CD4-positive, alpha-beta T cell (primary cell): ENCODE measurements around the gene ASS1. TPM values are rescaled to one million over a fixed set of nuclear protein-coding genes. Genes with fewer than 3 reads are reported as not detected.

Experiments
- ATAC-seq: fragments of 200-7000 bp; cut with Tn5 transposase; one replicate; pipeline ENCODE4 v1.10.0; 2022; ENCODE audit warnings: mild to moderate bottlenecking; ENCODE audit not compliant: poor library complexity
- CTCF ChIA-PET: fragments of 350-600 bp; sonication (Branson Sonifier 250); formaldehyde crosslinking; loops from one replicate; lab custom pipeline; 2021; ENCODE audit warnings: antibody characterized with exemption, inconsistent platforms; lab: Charles Lee
- POLR2A ChIA-PET: fragments of 350-600 bp; sonication (Branson Sonifier 250); formaldehyde crosslinking; loops from one replicate; lab custom pipeline; 2021; ENCODE audit warnings: antibody characterized with exemption, inconsistent platforms; lab: Charles Lee
- DNase-seq, 14 experiments: peaks; one replicate each; pipeline ENCODE4 v3.0.0-alpha.2; 2013 to 2020; ENCODE audit warnings: mixed read lengths in 2 of 14
- H3K27ac ChIP-seq, 2 donors: one replicate each; pipeline versions ENCODE4 v1.5.1 to v1.7.0; 2013; ENCODE audit warnings: low read length in 2 of 2, low read depth in 1 of 2, mild to moderate bottlenecking in 1 of 2
- H3K27me3 ChIP-seq, 2 experiments: 1 replicate in 1 of 2; 2 replicates in 1 of 2; pipeline versions ENCODE4 v1.6.1 to v1.7.0; 2013; ENCODE audit warnings: low read length in 2 of 2, control low read depth in 1 of 2, mild to moderate bottlenecking in 1 of 2, moderate library complexity in 1 of 2; ENCODE audit not compliant: insufficient read depth in 2 of 2, control insufficient read depth in 1 of 2
- H3K36me3 ChIP-seq: one replicate; pipeline ENCODE4 v1.6.1; 2013; ENCODE audit warnings: low read length, control low read depth; ENCODE audit not compliant: insufficient read depth
- H3K4me1 ChIP-seq: one replicate; pipeline ENCODE4 v1.6.1; 2013; ENCODE audit warnings: low read length, control low read depth; ENCODE audit not compliant: insufficient read depth
- H3K4me3 ChIP-seq: one replicate; pipeline ENCODE4 v1.5.1; 2013; ENCODE audit warnings: mild to moderate bottlenecking, low read length, moderate library complexity
- H3K9me3 ChIP-seq, 2 experiments: 1 replicate in 1 of 2; 2 replicates in 1 of 2; pipeline versions ENCODE4 v1.6.1 to v1.7.0; 2013; ENCODE audit warnings: low read length in 2 of 2, mild to moderate bottlenecking in 2 of 2, control low read depth in 1 of 2, moderate library complexity in 1 of 2; ENCODE audit not compliant: control insufficient read depth in 1 of 2, insufficient read depth in 1 of 2
- H3K27ac Mint-ChIP-seq: one replicate; pipeline ENCODE4 v1.8.0; 2020; ENCODE audit warnings: mixed read lengths
- H3K27me3 Mint-ChIP-seq: one replicate; pipeline ENCODE4 v1.8.0; 2021; ENCODE audit warnings: mixed read lengths
- H3K36me3 Mint-ChIP-seq: one replicate; pipeline ENCODE4 v1.8.0; 2021; ENCODE audit warnings: low read depth, mixed read lengths
- H3K4me1 Mint-ChIP-seq: one replicate; pipeline ENCODE4 v1.8.0; 2021; ENCODE audit warnings: low read depth, mixed read lengths
- H3K4me3 Mint-ChIP-seq: one replicate; pipeline ENCODE4 v1.8.0; 2020; ENCODE audit warnings: mild to moderate bottlenecking, mixed read lengths
- H3K9me3 Mint-ChIP-seq: one replicate; pipeline ENCODE4 v1.8.0; 2020; ENCODE audit warnings: mixed read lengths
- CTCF ChIP-seq: fragments of 200-600 bp; IDR thresholded peaks from one replicate; pipeline ENCODE4 v1.8.0; 2022; ENCODE audit warnings: antibody characterized with exemption, mild to moderate bottlenecking
- intact Hi-C, 2 experiments: fragments of 100-400 bp; cut with DNase I in 1 of 2; cut with micrococcal nuclease in 1 of 2; formaldehyde crosslinking; loops; one replicate each; pipeline versions ENCODE4 v1.15.1 to v1.9.0; 2023 to 2025; cut with DNase I, micrococcal nuclease
- total RNA-seq, 174 experiments: library from RNA in 2 of 174; stranded (reverse) in 2 of 174; gene quantifications; one replicate each; pipeline ENCODE4 v1.2.3 and lab custom pipeline; 2021 to 2026

Gene ASS1
- total RNA-seq, 2 experiments from 2014 or later = not detected

GRCh38 chr9:130519927-130520326, 75.2 kb downstream of the ASS1 start:
- no peak overlapping the region for H3K4me3 Mint-ChIP-seq
- H3K27me3 Mint-ChIP-seq = peaks cover 22% of the 10 kb centered on the region
- no peaks in the 10 kb centered on the region for H3K4me1 Mint-ChIP-seq
- H3K27ac Mint-ChIP-seq = no peak overlapping the region
- no peaks in the 10 kb centered on the region for H3K36me3 Mint-ChIP-seq
- no peaks in the 10 kb centered on the region for H3K9me3 Mint-ChIP-seq
- no peaks in the 10 kb centered on the region for H3K4me1 ChIP-seq
- TF ChIP-seq CTCF = no peak
- CTCF ChIA-PET = no interaction called here
- peaks cover 4 to 5% of the 10 kb centered on the region in 2 experiments for H3K27me3 ChIP-seq
- no peaks in the 10 kb centered on the region for H3K9me3 ChIP-seq
- DNase-seq = no peak
- POLR2A ChIA-PET = no interaction called here
- no peak overlapping the region for H3K27ac ChIP-seq
- H3K4me3 ChIP-seq = no peak overlapping the region
- no peaks in the 10 kb centered on the region for H3K36me3 ChIP-seq
- intact Hi-C loops = no loop called here
- no peak for ATAC-seq

- H3K27me3 ChIP-seq = peaks cover 0 to 5% of the 10 kb centered on the region in 2 experiments
- ATAC-seq (no peak), DNase-seq (no peak)
- no peaks in the 10 kb centered on the region for H3K9me3 ChIP-seq
- H3K9me3 Mint-ChIP-seq = no peaks in the 10 kb centered on the region
- TF ChIP-seq CTCF = no peak
- ChIA-PET CTCF (interaction anchor here (0.8 kb wide), 1 partner anchor 15 kb away, joined by 4 read pairs; no protein-coding TSS in a partner anchor), POLR2A (no interaction called here)
- no peaks in the 10 kb centered on the region for H3K36me3 ChIP-seq
- no peak overlapping the region for H3K4me3 Mint-ChIP-seq
- intact Hi-C loops = no loop called here
- H3K27ac ChIP-seq = no peak overlapping the region
- peaks cover 22% of the 10 kb centered on the region for H3K27me3 Mint-ChIP-seq
- H3K27ac Mint-ChIP-seq = no peak overlapping the region
- H3K4me3 ChIP-seq = no peak overlapping the region
- H3K4me1 Mint-ChIP-seq = no peaks in the 10 kb centered on the region
- H3K36me3 Mint-ChIP-seq = no peaks in the 10 kb centered on the region
- H3K4me1 ChIP-seq = no peaks in the 10 kb centered on the region
These were observed 77.0 kb downstream of the ASS1 start for GRCh38 chr9:130521715-130522114.

- CTCF ChIA-PET = no interaction called here
- peaks cover 0 to 3% of the 10 kb centered on the region in 2 experiments for H3K9me3 ChIP-seq
- POLR2A ChIA-PET = no interaction called here
- intact Hi-C loops = no loop called here
- Mint-ChIP-seq H3K9me3 (no peaks in the 10 kb centered on the region), H3K36me3 (no peaks in the 10 kb centered on the region), H3K4me1 (no peaks in the 10 kb centered on the region), H3K4me3 (no peak overlapping the region), H3K27me3 (peaks cover 22% of the 10 kb centered on the region), H3K27ac (no peak overlapping the region)
- ATAC-seq = no peak
- H3K27me3 ChIP-seq = peaks cover 0 to 2% of the 10 kb centered on the region in 2 experiments
- no peak overlapping the region for H3K4me3 ChIP-seq
- no peak overlapping the region for H3K27ac ChIP-seq
- no peaks in the 10 kb centered on the region for H3K36me3 ChIP-seq
- DNase-seq = no peak
- no peaks in the 10 kb centered on the region for H3K4me1 ChIP-seq
- TF ChIP-seq CTCF = no peak
These were observed 77.6 kb downstream of the ASS1 start for GRCh38 chr9:130522233-130522808.
